Inflammatory macrophage treated with lipopolysaccharide for 1 hour (primary cell): ENCODE results near the gene FGF10.
A peak's percentile ranks its signal among the peaks of the same experiment; 100 is the strongest.

ENCODE experiments used
- DNase-seq, 2 donors: peaks; one replicate each; pipeline ENCODE4 v3.0.0-alpha.2; 2020 to 2022

The FGF10 gene

GRCh38 chr5:44389090-44389822, at the start of gene FGF10:
Gene FGF10 (minus strand): TSS chr5:44389420. CDS start chr5:44388682, 738 bp downstream.
- no peak for DNase-seq

DNA sequence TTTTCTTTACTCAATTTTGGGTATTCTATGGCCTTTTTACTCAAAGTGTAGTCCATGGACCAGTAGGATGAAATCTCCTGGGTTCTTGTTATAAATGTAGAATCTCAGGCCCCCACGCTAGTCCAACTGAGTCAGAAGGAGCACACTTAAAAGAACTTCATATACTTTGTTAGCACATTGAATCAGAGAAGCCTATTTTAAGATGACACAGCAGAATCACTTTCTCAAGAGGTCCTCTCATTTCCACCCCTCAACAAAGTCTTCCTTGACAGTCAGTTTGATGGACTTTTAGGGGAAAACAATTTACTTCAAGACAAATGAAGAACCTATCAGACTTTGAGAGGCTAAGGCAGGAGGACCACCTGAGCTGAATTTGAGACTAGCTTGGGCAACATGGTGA, 37.7 kb upstream of the FGF10 start:
- DNase-seq: no peak

GRCh38 chr5:44412286-44412685, 23.1 kb upstream of the FGF10 start:
- no peak for DNase-seq

DNA sequence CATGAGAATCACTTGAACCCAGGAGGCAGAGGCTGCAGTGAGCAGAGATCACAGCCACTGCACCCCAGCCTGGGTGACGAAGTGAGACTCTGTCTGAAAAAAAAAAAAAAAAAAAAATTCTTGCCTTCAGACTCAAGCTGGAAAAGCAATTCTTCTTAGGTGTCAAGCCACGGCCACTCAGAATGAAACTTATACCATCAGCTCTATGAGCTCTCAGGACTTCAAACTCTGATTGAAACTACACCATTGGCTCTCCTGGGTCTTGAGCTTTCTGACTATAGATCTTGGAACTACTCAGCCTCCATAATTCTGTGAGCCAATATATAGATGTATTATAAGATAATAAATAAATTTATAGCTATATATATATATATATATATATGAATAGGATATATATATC, 12.9 kb upstream of the FGF10 start:
- no peak for DNase-seq

DNA sequence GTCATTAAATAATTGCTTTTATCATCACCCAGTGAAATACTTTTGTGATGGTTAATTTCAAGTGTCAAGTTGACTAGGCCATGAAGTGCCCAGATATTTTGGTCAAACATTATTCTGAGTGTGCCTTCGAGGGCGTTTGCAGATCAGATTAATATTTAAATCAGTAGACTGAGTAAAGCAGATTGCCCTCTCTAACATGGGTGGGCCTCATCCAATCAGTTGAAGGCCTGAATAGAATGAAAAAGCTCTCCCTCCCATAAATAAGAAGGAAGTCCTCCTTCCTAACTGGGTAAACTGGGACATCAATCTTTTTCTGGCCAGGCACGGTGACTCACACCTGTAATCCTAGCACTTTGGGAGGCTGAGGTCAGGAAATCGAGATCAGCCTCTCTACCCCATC, 12.4 kb upstream of the FGF10 start:
- DNase-seq: no peak

DNA sequence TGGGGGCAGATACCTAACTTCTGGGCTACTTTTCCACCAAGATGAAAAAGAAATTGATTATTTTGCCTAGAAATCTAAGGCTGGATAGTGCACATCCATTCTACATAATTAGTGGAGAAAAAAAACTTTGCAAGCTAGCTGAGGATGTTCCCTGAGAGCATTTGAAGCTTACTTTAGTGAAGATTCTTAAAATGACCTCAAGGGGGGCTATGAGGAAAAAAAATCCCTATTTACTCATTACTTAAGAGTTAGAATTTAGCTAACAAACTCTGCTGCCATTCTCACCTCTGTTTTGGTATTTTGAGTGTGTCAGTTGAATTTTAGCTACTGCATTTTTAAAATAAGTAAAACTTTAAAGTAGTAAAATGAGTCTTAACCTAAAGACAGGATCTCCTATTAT, 9.2 kb upstream of the FGF10 start:
- DNase-seq: no peak

GRCh38 chr5:44396312-44396711, 7.1 kb upstream of the FGF10 start:
- no peak for DNase-seq

DNA sequence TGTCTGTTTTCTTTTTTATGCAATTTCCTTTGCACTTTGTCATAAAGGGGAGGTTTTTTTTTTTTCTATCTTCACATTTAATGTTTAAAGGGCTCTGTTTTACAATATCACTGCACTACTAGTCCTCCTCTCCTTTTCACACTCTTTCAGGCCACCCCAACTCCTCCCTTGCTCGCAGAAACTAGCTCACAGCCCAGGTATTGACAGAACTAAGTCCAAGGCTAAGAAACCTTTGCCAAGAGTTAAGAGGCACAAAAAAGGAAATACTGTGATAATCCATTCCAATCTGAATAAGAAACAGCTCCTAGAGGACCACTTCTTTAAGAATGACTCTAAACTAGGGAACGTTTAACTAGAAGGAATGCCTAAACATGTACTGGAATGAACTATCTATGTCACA, 1.1 kb upstream of the FGF10 start:
- DNase-seq: no peak

GRCh38 chr5:44389823-44390143, 563 bp upstream of the FGF10 start:
- no peak for DNase-seq

DNA sequence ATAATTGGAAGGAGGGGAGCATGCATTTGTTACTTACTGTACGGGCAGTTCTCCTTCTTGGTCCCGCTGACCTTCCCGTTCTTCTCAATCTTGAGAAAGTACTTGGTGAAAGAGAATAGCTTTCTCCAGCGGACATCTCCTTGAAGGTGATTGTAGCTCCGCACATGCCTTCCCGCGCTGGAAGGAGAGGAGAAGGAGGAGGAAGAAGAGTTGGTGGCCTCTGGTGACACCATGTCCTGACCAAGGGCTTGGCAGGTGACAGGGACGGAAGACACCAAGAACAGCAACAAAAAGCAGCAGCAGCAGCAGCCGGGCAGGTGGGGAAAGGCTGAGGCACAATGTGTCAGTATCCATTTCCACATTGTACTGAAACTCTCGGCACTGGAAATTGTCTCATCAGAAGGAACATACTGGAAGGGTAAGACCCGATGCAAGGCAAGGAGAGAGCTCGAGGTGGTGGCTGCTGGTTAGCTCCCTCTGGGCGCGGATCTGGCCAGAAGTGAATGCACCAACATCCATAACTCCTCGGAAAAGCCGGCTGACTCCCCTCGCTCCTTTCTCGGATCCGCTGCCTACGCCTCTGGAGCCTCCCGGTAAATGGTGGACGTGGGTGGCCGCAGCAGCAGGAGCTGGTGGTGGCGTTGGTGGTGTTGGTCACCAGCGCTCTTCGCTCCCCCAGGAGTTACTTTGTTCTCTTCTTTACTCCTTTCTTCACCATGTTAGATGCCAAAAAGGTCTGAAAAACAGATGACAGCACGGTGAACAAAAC, 715 bp downstream of the FGF10 start:
- no peak for DNase-seq

DNA sequence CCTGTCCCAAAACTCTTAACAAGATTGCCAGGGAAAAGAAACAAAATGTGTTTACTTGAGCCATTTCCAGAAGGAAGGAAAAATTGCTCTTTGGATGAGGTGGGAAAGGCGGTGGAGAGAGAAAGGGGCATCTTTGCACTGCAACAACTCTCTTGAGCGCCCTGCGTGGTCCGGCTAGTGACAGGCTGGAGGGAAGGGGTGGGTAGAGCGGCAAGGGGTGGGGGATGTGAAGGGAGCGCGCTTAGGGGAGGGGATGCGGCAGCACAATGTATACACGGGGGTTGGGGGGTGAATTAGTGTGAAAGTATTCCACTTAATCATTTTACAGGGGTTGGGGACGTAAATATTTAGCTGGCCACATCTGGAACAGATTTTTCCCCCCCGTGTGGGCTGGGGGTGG, 1.3 kb downstream of the FGF10 start:
- DNase-seq: no peak

DNA sequence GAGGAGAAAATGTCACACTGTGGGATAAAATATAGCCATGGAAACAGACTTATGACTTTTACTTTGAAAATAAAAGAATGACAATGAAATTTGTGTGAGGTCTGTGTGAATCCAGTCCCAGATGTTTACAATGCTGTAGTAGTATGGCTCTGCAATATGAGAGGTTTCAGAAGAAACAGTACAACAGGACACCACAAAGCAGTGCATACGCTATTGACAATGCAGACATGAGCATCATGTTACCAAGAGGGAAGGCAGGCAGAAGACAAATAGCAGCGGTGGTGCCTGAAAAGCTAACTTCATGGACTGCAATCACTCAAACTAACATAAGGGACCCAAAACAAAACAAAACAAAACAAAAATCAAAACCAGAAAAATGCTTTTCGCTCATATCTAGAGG, 1.8 kb downstream of the FGF10 start:
- no peak for DNase-seq

GRCh38 chr5:44385291-44385900, 3.8 kb downstream of the FGF10 start:
- DNase-seq: peak; percentile 52 to 61

- DNase-seq: no peak
Measured at GRCh38 chr5:44384816-44385215, 4.4 kb downstream of the FGF10 start.

- DNase-seq: no peak
Measured at GRCh38 chr5:44382894-44383293, 6.3 kb downstream of the FGF10 start.

DNA sequence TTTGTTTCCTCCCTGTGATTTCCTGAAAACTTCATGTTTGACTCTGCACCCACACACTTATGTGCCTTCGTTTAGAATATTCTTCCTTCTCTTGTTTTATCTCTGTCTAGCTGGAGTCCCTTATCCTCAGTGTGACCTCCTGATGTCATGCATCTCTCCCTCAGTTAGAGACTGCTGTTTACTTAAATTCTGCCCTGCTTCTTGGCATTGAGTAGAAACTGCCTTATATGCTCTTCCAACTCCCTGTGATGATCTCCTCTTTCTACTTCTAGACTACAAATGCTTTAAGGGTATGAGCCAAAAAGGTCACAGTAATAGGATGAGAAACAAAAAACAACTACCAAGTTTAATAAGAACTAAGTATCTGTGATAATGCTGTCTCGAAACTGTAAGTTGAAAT, 12.2 kb downstream of the FGF10 start:
- DNase-seq: no peak

DNA sequence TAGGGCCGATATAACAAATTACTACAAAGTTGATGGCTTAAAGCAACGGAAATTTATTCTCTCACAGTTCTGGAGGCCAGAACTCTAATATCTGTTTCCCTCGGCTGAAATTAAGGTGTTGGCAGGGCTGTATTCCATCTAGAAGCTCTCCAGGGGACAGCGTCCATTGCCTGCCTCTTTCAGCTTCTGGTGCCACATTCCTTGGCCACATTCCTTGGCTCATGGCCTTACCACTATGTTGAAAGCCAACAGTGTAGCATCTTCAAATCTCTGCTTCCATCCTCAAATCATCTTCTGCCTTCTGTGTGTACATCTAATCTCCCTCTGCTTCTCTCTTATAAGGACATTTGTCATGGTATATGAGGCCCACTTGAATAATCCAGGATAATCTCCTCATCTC, 17.2 kb downstream of the FGF10 start:
- DNase-seq: no peak

DNA sequence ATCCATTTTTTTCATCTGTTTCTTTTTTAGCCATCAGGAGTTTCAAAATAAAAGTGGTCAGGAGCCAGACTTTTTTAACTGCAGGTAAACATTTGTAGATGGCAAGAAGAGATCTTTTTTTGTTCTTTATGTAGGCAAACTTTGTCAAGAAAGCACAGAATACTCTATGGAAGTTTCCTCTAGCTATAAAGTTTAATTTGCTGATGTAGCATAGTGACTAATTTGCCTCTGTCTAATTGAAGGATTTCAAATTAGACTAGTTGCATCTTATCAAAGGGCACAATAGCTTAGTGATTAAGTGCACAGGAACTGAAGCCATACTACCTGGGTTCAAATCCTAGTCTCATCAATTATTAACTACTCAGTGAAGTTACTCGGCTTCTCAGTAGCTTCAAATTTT, 22.0 kb downstream of the FGF10 start:
- DNase-seq: no peak

- no peak for DNase-seq
Measured at GRCh38 chr5:44365345-44365744, 23.9 kb downstream of the FGF10 start.

DNA sequence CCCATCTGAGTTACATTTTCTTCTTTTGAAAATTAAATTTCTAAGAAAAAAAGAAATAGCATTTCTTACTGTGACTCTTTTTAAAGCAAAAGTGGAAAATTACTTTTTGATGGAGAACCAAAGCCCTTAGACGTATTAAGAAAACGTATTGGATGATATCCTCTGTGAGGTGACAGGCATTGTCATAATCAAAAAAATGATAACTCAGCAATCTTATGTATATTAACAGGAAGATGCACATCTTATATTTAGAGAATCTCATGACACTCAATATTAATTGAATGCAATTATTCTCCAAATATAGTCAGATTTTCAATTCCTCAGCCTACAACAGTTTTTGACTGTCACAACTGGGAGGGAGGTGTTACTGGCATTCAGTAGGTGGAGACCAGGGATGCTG, 25.1 kb downstream of the FGF10 start:
- no peak for DNase-seq

- DNase-seq: no peak
Measured at GRCh38 chr5:44361342-44362001, 27.7 kb downstream of the FGF10 start.

DNA sequence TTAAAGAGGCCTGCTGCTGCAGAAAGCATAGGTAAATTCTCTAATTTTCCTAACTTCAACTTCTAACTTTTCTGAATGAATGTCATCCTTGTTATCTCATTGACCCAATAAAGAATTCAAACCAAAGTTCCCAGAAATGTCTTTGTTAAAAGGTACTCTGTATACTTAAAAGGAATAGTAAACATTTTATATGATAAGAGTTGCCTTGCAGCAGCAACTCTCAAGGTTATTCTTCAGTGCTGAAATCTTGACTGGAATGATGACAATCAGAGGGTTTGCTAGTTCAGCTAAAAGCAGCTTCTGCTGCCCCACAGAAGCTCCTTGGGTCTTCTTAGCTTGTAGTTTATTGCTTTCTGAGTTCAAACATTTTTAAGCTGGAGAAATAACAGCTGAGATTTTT, 28.3 kb downstream of the FGF10 start:
- DNase-seq: no peak

DNA sequence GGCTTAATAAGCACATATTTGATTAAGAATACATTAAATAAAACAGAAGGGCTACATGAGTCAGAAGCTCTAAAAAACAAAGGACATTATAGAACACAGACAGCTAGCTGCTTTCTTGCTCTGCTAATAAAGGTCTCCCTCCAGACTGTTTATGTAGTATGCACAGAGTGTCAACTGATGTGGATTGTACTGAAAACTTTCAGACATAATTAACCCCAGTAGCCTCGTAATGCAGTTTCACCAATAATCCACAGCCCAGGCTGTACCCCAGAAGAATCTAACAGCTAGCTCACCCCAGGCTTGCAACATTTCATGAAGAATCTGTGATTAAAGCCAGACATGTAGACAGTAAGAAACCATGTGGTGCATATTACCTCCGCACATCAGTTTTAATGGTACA, 30.8 kb downstream of the FGF10 start:
- DNase-seq: no peak

DNA sequence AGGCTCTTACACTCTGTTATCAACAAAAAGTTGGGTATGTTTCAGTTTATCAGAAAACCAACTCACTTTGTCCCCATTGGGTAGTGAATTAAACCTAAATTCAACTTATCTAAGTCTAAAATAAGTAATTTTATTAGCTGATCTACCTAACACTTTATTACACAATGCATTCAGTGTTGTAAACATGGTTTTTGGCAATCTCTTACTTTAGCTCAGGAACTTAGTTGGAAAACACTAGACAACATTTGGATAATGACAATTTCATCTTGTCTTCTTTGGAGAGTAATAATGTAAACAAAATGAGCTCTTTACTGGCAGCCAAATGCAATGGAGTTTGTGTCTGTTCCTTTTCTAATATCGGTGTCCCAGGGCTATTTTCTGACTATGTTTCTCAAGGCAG, 33.0 kb downstream of the FGF10 start:
- no peak for DNase-seq
